Mesenchymal stem cell (in vitro differentiated cells and primary cell): ENCODE results near the gene SLC38A8.

Experiments
- DNase-seq: peaks from one replicate; pipeline ENCODE4 v3.0.0-alpha.2; 2013
- H2AFZ ChIP-seq: one replicate; pipeline ENCODE4 v1.6.1; 2013; ENCODE audit warnings: low read depth, mild to moderate bottlenecking, control low read depth, inconsistent platforms, low read length, moderate library complexity
- H2AK5ac ChIP-seq: 2 replicates; pipeline ENCODE4 v1.6.1; 2013; ENCODE audit warnings: low read length, moderate library complexity, mild to moderate bottlenecking, inconsistent platforms; ENCODE audit not compliant: severe bottlenecking
- H2BK120ac ChIP-seq: one replicate; pipeline ENCODE4 v1.6.1; 2013; ENCODE audit warnings: low read depth, mild to moderate bottlenecking, inconsistent platforms, low read length, moderate library complexity
- H2BK12ac ChIP-seq, 2 experiments: one replicate each; pipeline ENCODE4 v1.6.1; 2013; ENCODE audit warnings: inconsistent platforms in 2 of 2, low read length in 2 of 2, mild to moderate bottlenecking in 2 of 2, moderate library complexity in 2 of 2, control low read depth in 1 of 2
- H2BK15ac ChIP-seq: one replicate; pipeline ENCODE4 v1.6.1; 2013; ENCODE audit warnings: mild to moderate bottlenecking, low read depth, inconsistent platforms; ENCODE audit not compliant: poor library complexity, severe bottlenecking
- H2BK5ac ChIP-seq: 2 replicates; pipeline ENCODE4 v1.6.1; 2013; ENCODE audit warnings: low read depth, mild to moderate bottlenecking, low read length, control low read depth, inconsistent platforms; ENCODE audit not compliant: poor library complexity, severe bottlenecking
- H3K14ac ChIP-seq, 2 experiments: one replicate each; pipeline ENCODE4 v1.6.1; 2013; ENCODE audit warnings: inconsistent platforms in 2 of 2, low read length in 2 of 2, control low read depth in 1 of 2, mild to moderate bottlenecking in 1 of 2, moderate library complexity in 1 of 2
- H3K18ac ChIP-seq, 2 experiments: one replicate each; pipeline ENCODE4 v1.6.1; 2013; ENCODE audit warnings: inconsistent platforms in 2 of 2, low read length in 2 of 2, control low read depth in 1 of 2, low read depth in 1 of 2, mild to moderate bottlenecking in 1 of 2
- H3K23ac ChIP-seq, 2 experiments: one replicate each; pipeline ENCODE4 v1.6.1; 2013; ENCODE audit warnings: inconsistent platforms in 2 of 2, low read length in 2 of 2, mild to moderate bottlenecking in 2 of 2, moderate library complexity in 2 of 2, control low read depth in 1 of 2
- H3K27ac ChIP-seq: 2 replicates; pipeline ENCODE4 v1.5.1; 2013; ENCODE audit warnings: mild to moderate bottlenecking, moderate library complexity, low read length, control low read depth, inconsistent platforms; ENCODE audit not compliant: poor library complexity, severe bottlenecking
- H3K27me3 ChIP-seq, 2 experiments: 2 replicates each; pipeline versions ENCODE4 v1.6.1 to v1.7.0; 2013; ENCODE audit warnings: low read length in 2 of 2, mild to moderate bottlenecking in 2 of 2, moderate library complexity in 2 of 2, control low read depth in 1 of 2, inconsistent platforms in 1 of 2; ENCODE audit not compliant: control insufficient read depth in 1 of 2, insufficient read depth in 1 of 2
- H3K36me3 ChIP-seq, 2 experiments: 2 replicates each; pipeline versions ENCODE4 v1.6.1 to v1.7.0; 2013; ENCODE audit warnings: low read length in 2 of 2, control low read depth in 1 of 2, inconsistent platforms in 1 of 2, low read depth in 1 of 2, mild to moderate bottlenecking in 1 of 2; ENCODE audit not compliant: insufficient read depth in 2 of 2, control insufficient read depth in 1 of 2
- H3K4ac ChIP-seq, 2 experiments: one replicate each; pipeline ENCODE4 v1.6.1; 2013; ENCODE audit warnings: inconsistent platforms in 2 of 2, low read length in 2 of 2, mild to moderate bottlenecking in 2 of 2, moderate library complexity in 2 of 2, control low read depth in 1 of 2, low read depth in 1 of 2
- H3K4me1 ChIP-seq: 2 replicates; pipeline ENCODE4 v1.6.1; 2013; ENCODE audit warnings: low read depth, low read length, control low read depth; ENCODE audit not compliant: control insufficient read depth, insufficient read depth
- H3K4me2 ChIP-seq: 2 replicates; pipeline ENCODE4 v1.6.1; 2013; ENCODE audit warnings: low read length, mild to moderate bottlenecking, inconsistent platforms; ENCODE audit not compliant: poor library complexity, severe bottlenecking
- H3K4me3 ChIP-seq, 2 experiments: 2 replicates each; pipeline versions ENCODE4 v1.5.1 to v1.7.0; 2013; ENCODE audit warnings: low read length in 2 of 2, mild to moderate bottlenecking in 2 of 2, control low read depth in 1 of 2, low read depth in 1 of 2; ENCODE audit not compliant: insufficient read depth in 1 of 2
- H3K79me1 ChIP-seq: replicated peaks from 2 replicates; pipeline ENCODE4 v1.6.1; 2013; ENCODE audit warnings: mild to moderate bottlenecking, control low read depth, low read length, inconsistent platforms; ENCODE audit not compliant: poor library complexity, severe bottlenecking
- H3K9ac ChIP-seq: 2 replicates; pipeline ENCODE4 v1.7.0; 2013; ENCODE audit warnings: mild to moderate bottlenecking, low read length, moderate library complexity
- H3K9me3 ChIP-seq: 2 replicates; pipeline ENCODE4 v1.7.0; 2013; ENCODE audit warnings: mild to moderate bottlenecking, low read length; ENCODE audit not compliant: control insufficient read depth
- H4K8ac ChIP-seq: one replicate; pipeline ENCODE4 v1.6.1; 2013; ENCODE audit warnings: inconsistent platforms, mild to moderate bottlenecking, low read length, moderate library complexity
- H4K91ac ChIP-seq: one replicate; pipeline ENCODE4 v1.6.1; 2013; ENCODE audit warnings: mild to moderate bottlenecking, low read length, inconsistent platforms
- WGBS: methylation state at CpG from one replicate; pipeline ENCODE4 v1.1.7; 2013; ENCODE audit warnings: mixed read lengths; 5-methylcytosine and 5-hydroxymethylcytosine counted together

Gene SLC38A8

GRCh38 chr16:84040226-84040822 lies 2.3 kb downstream of the SLC38A8 start:
- H2BK12ac ChIP-seq, result no peak overlapping the region
- H3K27me3 ChIP-seq, result peaks cover 47 to 48% of the 10 kb centered on the region in 2 experiments
- H2BK120ac ChIP-seq, result no peak overlapping the region
- H3K36me3 ChIP-seq, result no peaks in the 10 kb centered on the region
- peaks cover 4% of the 10 kb centered on the region for H3K4me1 ChIP-seq
- H2BK5ac ChIP-seq, result no peak overlapping the region
- no peaks in the 10 kb centered on the region for H3K79me1 ChIP-seq
- no peak overlapping the region for H3K4ac ChIP-seq
- H3K9me3 ChIP-seq, result peaks cover 12% of the 10 kb centered on the region
- no peak overlapping the region for H3K9ac ChIP-seq
- H4K8ac ChIP-seq, result no peak overlapping the region
- no peak overlapping the region for H3K23ac ChIP-seq
- H3K4me3 ChIP-seq, result no peak overlapping the region
- no peak overlapping the region for H3K4me2 ChIP-seq
- no peak overlapping the region for H3K14ac ChIP-seq
- no peak overlapping the region for H2BK15ac ChIP-seq
- WGBS, result 91% methylated on average over 14 of the region's 14 CpGs
- no peak overlapping the region for H3K18ac ChIP-seq
- H2AK5ac ChIP-seq, result no peak overlapping the region
- H3K27ac ChIP-seq, result no peak overlapping the region
- DNase-seq, result no peak
- no peak overlapping the region for H4K91ac ChIP-seq
- no peak overlapping the region for H2AFZ ChIP-seq

GRCh38 chr16:84039696-84040095 lies 2.9 kb downstream of the SLC38A8 start:
- Histone ChIP-seq H3K9me3 (peaks cover 17% of the 10 kb centered on the region), H3K23ac (no peak overlapping the region), H3K9ac (no peak overlapping the region), H3K27ac (no peak overlapping the region), H2BK5ac (no peak overlapping the region), H2BK12ac (no peak overlapping the region), H3K4me1 (peaks cover 4% of the 10 kb centered on the region), H3K14ac (no peak overlapping the region), H4K8ac (no peak overlapping the region), H2BK120ac (no peak overlapping the region), H2AK5ac (no peak overlapping the region), H3K18ac (no peak overlapping the region), H3K4me3 (no peak overlapping the region), H3K4ac (no peak overlapping the region), H3K79me1 (no peaks in the 10 kb centered on the region), H3K4me2 (no peak overlapping the region), H2BK15ac (no peak overlapping the region), H3K27me3 (peaks cover 43 to 48% of the 10 kb centered on the region in 2 experiments), H3K36me3 (no peaks in the 10 kb centered on the region), H4K91ac (no peak overlapping the region), H2AFZ (no peak overlapping the region)
- no peak for DNase-seq
- 91% methylated on average over 12 of the region's 12 CpGs for WGBS

GRCh38 chr16:84038469-84038868 lies 4.1 kb downstream of the SLC38A8 start:
- no peak overlapping the region for H4K8ac ChIP-seq
- 96% methylated on average over 10 of the region's 12 CpGs for whole genome bisulfite sequencing
- H3K4me3 ChIP-seq, result no peak overlapping the region
- H2BK12ac ChIP-seq, result no peak overlapping the region
- H3K36me3 ChIP-seq, result no peaks in the 10 kb centered on the region
- no peak overlapping the region for H2AFZ ChIP-seq
- H4K91ac ChIP-seq, result no peak overlapping the region
- H3K4me1 ChIP-seq, result peaks cover 4% of the 10 kb centered on the region
- no peak overlapping the region for H3K18ac ChIP-seq
- H3K4ac ChIP-seq, result no peak overlapping the region
- no peaks in the 10 kb centered on the region for H3K79me1 ChIP-seq
- peaks cover 31 to 53% of the 10 kb centered on the region in 2 experiments for H3K27me3 ChIP-seq
- no peak for DNase-seq
- H2BK120ac ChIP-seq, result no peak overlapping the region
- H3K14ac ChIP-seq, result no peak overlapping the region
- no peak overlapping the region for H2BK15ac ChIP-seq
- no peak overlapping the region for H3K9ac ChIP-seq
- no peak overlapping the region for H3K27ac ChIP-seq
- H3K9me3 ChIP-seq, result peaks cover 20% of the 10 kb centered on the region
- no peak overlapping the region for H3K23ac ChIP-seq
- no peak overlapping the region for H2AK5ac ChIP-seq
- no peak overlapping the region for H3K4me2 ChIP-seq
- no peak overlapping the region for H2BK5ac ChIP-seq

- Histone ChIP-seq H3K79me1 (no peaks in the 10 kb centered on the region), H3K27ac (no peak overlapping the region), H2BK120ac (no peak overlapping the region), H2BK15ac (no peak overlapping the region), H3K9me3 (peaks cover 20% of the 10 kb centered on the region), H3K4me1 (no peaks in the 10 kb centered on the region), H3K36me3 (no peaks in the 10 kb centered on the region), H3K4ac (no peak overlapping the region), H3K4me3 (no peak overlapping the region), H3K27me3 (peaks cover 17 to 43% of the 10 kb centered on the region in 2 experiments), H3K18ac (no peak overlapping the region), H2BK5ac (no peak overlapping the region), H4K91ac (no peak overlapping the region), H3K4me2 (no peak overlapping the region), H3K23ac (no peak overlapping the region), H3K14ac (no peak overlapping the region), H2AK5ac (no peak overlapping the region), H2AFZ (no peak overlapping the region), H3K9ac (no peak overlapping the region), H2BK12ac (no peak overlapping the region), H4K8ac (no peak overlapping the region)
- WGBS, result 93% methylated on average over 8 of the region's 8 CpGs
- DNase-seq, result no peak
Observed at GRCh38 chr16:84036982-84037425, 5.6 kb downstream of the SLC38A8 start.
